Activated CD4-positive, alpha-beta T cell treated with anti-CD3 and anti-CD28 coated beads, Interleukin-2, Interleukin-6, amounts not matched to agents 100 ng/mL and 50 ng/mL, durations not matched to agents 16 hours and 8 hours (primary cell): ENCODE results near the gene TSEN2.
"Not testable (repeated sequence)": the region's sequence is repeated elsewhere in the genome, so short reads cannot be mapped to it uniquely, and the experiment has no call there.

Experiments
- DNase-seq: peaks from one replicate; pipeline ENCODE4 v3.0.0-alpha.2; 2020

The TSEN2 gene

GRCh38 chr3:12472796-12473195 is 11.5 kb upstream of the TSEN2 start:
- peak; percentile 39 for DNase-seq

DNA sequence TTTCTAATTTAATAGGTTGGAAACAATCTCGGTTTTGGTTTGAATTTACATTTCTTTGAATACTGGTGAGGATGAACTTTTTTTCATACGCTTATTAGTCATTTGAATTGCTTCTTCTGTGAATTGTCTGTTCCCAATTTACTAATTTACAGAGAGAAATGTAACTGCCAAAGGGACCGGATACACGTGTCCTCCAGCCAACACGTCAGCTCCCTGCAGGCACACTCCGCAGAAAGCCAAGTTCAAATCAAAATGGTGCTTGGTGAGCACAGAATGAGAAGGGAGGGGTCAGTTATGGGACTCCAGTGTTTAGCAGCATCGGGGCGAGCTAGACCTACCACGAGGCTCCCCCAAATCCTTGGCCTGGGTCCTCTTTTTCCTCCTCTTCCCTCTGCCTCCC is 10.8 kb upstream of the TSEN2 start:
- DNase-seq = peak; percentile 79

DNA sequence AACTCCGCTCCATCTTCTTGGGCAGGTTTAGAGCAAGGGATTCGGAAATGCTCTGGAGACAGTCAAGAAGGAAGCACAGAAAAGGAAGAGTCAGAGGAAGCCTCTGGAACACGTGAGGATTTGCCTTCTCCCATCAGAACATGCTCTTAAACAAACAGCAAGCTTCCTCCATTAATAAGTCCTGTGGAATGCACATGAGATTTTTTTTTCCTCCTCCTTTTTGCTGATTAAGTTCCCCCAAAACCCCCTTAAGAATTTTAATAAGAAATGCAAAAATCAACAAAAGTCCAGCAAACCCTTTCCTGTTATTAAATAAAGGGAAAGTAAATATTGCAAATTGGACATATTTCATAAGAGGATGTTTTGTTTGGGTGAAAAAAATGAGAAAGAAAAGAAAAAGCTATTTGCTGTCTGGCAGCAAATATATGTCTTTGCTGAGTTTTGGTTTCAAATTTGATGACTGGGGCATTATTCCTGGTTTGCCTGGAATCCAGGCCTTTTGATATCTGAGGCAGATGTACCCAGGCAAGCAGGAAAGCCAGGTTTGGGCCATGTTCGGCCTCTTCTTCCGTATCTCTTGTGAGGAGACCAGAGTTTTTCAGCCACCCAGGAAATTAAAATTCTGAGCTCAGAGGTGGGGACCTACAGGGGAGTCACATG is 7.9 kb upstream of the TSEN2 start:
- no peak for DNase-seq

GRCh38 chr3:12477256-12477655 is 7.0 kb upstream of the TSEN2 start:
- DNase-seq = no peak

- DNase-seq = no peak
Measured at GRCh38 chr3:12478326-12478725, 6.0 kb upstream of the TSEN2 start.

- not testable (repeated sequence) for DNase-seq
Measured at GRCh38 chr3:12479198-12479597, 5.1 kb upstream of the TSEN2 start.

DNA sequence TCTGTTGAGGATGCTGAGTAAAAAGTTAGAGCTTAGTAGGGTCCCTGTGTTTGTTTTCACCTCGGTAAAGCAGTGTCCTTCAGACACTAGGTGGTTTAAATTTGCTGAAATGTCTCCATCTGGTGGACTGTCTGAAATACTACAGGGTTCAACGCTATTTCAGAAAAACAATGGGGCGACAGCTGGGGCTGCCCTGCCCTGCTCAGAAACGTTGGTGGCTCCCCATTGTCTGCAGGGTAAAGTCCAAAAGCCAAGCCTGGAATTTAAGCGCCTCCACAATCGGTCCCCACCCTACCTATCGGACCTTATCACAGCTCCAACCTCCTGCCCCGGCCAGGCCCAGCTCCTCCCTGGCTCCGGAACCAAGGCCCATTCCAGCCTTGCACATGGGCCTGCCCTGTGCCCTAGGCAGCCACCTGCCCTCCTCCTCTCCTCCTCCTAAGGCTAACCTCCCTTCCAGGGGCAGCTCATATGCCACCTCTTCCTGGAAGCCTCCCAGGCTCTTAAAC is 4.3 kb upstream of the TSEN2 start:
- DNase-seq = peak; percentile 75

DNA sequence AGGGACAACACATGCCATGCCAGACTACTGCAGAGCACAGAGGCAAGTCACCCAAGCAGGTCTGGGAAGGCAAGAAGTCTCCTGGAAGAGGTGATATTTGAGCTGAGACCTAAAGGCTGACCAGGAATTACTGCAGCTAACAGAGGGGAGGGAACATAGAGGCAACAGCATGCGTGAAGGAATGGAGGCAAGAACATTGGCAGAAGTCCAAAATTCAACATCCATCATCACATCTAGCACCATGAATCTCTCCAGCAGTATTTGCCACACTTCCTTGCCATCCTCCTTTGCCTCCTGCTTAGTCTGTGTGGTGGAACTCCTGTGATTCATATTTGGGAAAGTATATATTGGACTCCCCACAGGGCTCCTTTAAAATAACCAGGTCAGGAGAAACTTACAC is 870 bp upstream of the TSEN2 start:
- no peak for DNase-seq

DNA sequence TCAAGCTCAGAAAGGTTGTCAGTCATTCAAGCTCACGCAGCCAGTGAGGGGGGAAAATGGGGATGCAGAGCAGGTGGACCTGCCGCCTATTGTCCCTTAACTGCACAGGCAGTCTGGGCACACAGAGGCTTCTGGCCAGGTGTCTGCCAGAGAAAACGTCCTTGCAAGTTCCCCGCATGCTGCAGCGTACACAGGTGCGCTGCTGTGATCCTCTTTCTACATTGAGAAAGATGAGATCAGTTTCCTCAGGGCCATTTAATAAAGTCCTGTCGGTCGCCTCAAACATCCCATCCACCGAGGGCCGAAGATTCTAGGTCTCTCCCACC is 445 bp upstream of the TSEN2 start:
- no peak for DNase-seq

DNA sequence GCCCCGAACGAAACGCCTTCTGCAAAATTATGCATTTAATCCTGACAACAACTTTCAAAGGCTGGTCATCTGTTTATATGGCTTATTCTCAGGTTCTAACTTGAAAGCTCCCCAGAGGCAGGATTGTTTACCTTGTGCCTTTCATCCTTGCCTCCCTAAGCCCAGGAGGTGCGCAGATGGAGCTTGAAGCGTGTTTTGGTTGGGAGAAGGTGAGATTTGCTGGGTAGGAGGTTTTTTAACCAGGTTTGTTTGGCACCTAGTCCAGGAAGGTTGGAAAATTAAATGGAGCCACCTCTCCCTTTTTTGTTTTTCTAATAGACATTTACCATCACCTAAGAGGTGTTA is 675 bp downstream of the TSEN2 start:
- no peak for DNase-seq

DNA sequence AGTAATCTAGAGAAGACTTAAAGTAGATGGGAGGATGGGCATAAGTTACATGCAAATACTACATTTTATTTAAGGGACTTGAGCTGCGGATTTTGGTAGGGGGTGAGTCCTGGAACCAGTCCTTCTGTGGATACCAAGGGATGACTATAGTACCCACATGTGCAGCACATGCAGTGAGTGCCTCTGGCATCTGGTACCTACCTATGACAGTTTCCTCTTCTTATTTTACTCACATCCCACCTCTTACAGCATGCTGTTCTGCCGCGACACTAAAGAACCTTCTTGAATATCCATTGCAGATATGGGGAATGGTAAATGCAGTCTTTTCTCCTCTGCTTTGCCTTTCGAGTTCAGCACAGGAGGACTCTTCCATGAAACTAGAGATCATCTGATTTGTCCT is 1.7 kb downstream of the TSEN2 start:
- DNase-seq = no peak

DNA sequence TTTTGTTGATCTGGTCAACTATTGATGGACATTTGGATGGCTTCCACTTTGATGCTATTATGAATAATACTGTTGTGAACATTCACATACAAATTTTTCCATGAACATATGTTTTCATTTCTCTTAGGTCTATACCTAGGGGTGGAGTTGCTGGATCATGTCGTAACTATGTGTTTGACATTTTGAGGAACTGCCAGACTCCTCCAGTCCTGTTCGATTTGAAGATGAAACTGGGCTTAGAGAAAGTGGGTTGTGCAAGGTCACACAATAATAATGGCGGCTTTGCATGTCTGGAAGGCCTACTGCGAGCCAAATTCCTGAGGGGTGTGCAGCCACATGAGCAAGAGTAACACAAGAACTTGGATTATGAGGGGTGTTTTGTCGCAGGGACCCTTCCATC is 2.6 kb downstream of the TSEN2 start:
- no peak for DNase-seq

DNA sequence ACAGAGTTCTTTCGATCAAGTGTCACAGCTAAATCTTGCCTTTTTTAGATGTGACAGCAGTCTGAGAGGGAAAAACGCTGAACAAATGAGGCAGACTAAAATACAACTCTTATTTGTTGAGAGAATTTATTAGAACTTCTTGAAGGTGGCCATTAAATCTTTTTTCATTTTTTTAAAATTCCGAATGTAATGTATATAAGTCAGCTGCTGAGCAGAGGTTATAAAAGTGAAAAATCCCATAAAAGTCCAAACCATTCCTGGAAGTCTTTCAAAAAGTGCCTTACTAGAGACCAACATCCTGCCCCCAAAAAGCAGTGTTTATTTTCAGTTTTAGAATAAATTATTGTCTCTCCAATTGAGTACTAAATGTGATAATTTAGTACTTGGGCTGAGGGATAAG is 3.1 kb downstream of the TSEN2 start:
- DNase-seq = no peak

- no peak for DNase-seq
Measured at GRCh38 chr3:12487786-12488185, 3.5 kb downstream of the TSEN2 start.

DNA sequence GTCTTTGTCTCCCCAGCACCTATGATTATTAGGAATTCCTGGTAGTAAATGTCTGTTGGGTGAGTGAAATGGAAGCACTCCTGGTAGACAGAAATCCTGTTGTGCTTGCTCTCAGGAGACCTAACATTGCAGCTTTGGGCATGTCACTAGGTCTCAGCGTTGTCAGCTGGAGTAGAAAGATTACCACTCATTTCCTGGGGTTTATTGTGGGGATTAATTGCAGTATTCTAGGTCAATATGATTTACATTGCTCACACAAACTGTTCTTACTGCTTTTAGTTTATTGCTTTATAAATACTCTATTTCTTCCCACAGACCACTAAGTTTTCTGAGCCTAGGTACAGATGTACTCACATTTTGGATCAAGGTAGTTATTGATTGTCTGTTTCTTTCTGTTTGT is 5.1 kb downstream of the TSEN2 start:
- no peak for DNase-seq

- no peak for DNase-seq
Measured at GRCh38 chr3:12489832-12490231, 5.6 kb downstream of the TSEN2 start.

DNA sequence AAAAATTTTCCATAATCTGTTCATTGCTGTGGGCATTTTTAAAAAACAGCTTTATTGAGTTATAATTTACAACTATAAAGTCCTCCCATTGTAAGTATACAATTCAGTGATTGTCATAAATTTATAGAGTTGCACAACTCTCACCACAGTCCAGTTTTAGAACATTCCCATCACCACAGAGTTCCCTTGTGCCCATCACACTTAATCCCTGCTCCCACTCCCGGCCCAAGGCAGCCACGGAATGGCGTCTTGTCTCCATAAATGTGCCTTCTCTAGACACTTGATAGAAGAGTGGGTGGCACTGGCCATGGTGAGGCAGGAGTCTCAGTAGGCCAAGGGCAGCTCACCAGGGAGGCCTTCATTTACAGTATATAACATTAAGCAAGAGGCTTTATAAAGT is 6.3 kb downstream of the TSEN2 start:
- DNase-seq = no peak

- DNase-seq = no peak
Measured at GRCh38 chr3:12495749-12496452, 11.6 kb downstream of the TSEN2 start.

- no peak for DNase-seq
Measured at GRCh38 chr3:12496453-12496761, 12.1 kb downstream of the TSEN2 start.

- no peak for DNase-seq
Measured at GRCh38 chr3:12499474-12499873, 15.2 kb downstream of the TSEN2 start.

DNA sequence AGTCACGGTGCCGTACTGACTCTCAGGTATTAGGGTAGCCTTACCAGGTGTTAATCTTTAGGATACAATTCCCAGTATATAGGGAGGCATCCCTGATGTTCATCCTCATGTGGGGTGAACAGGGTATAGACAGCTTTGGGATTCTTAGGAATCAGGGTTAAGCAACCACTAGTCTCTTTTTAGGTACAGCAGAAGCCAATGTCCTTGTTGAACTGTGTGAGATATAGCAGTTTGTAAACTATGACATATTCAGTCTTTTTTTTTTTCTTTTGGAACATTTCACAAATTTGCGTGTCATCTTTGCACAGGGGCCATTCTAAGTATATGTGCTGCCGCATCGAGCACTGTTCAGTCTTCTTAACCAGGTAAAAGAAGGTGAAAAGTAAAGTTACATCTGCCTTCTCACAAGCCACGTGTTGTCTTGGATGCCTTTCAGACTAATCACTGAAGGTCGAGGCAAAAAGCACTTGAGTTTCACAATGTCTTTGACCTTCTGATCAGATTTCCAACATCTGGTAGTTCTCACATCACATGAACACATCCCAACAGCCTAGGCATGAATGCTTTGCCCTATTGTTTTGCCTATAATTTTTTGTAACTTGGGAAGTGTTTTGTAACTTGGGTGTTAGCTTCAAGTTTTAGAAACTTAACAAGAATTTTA is 17.2 kb downstream of the TSEN2 start:
- no peak for DNase-seq

- DNase-seq = no peak
Measured at GRCh38 chr3:12503126-12503957, 19.1 kb downstream of the TSEN2 start.

DNA sequence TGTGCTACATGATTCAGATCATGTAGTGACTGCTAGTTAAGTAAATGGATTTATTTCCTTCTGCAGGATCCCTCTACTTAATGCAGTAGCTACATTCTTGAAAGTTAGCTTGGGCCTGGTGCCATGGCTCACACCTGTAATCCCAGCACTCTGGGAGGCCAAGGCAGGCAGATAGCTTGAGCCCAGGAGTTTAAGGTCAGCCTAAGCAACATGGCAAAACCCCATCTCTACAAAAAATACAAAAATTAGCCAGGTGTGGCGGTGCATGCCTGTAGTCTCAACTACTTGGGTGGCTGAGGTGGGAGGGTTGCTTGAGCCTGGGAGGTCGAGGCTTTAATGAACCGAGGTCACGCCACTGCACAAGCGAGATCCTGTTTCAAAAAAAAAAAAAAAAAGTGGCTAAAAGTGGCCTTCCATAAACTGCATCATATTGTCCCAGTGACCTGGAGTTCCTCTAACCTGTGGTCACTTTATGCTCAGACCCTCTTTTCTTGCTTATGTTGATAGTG is 22.0 kb downstream of the TSEN2 start:
- no peak for DNase-seq
